Measurements from ENCODE around the gene PBX1.
A peak's percentile ranks its signal among the peaks of the same experiment; 100 is the strongest.

PBX1 gene

DNA sequence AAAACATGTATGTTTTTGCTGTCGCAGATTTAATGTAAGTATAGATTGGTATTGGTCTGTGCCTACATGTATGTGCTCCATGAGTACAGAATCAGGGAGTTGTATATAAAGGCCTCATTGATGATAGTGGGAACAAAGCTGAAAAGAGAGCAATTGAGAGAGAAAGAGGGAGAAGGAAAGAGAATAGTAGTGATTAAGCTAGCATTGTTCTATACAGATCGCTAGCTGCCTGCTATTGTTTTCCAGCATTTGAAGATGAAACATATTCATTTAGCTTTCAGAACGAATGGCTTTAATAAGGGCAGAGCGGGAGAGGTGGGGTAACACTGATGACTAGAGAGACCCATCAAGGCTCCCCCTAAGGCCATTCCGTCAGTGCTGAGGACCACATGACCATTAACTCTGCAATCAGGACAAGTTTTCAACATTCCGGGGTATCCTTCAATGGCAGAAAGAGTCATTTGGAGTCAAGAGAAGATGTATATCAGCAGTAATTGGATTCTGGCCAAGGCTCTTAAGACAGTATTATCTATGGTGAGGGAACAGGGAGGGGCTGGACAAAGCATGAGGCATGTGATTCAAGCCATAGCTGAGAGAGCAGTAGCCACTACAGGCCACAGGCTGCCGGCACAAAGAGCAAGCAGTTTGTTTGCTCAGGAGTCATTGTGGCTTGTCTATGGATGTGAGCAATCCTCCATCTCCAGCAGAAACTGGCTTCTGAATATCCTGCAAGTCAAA is 176.5 kb downstream of the PBX1 start:
- no peak overlapping the region for H3K4me3 ChIP-seq (replicated peaks; ENCODE audit: low read depth, low read length)
- TF ChIP-seq, protein P1, sequence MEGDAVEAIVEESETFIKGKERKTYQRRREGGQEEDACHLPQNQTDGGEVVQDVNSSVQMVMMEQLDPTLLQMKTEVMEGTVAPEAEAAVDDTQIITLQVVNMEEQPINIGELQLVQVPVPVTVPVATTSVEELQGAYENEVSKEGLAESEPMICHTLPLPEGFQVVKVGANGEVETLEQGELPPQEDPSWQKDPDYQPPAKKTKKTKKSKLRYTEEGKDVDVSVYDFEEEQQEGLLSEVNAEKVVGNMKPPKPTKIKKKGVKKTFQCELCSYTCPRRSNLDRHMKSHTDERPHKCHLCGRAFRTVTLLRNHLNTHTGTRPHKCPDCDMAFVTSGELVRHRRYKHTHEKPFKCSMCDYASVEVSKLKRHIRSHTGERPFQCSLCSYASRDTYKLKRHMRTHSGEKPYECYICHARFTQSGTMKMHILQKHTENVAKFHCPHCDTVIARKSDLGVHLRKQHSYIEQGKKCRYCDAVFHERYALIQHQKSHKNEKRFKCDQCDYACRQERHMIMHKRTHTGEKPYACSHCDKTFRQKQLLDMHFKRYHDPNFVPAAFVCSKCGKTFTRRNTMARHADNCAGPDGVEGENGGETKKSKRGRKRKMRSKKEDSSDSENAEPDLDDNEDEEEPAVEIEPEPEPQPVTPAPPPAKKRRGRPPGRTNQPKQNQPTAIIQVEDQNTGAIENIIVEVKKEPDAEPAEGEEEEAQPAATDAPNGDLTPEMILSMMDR (IDR thresholded peaks at IDR 0.05; ENCODE audit: low read length, missing control alignments), result no peak
- peak; percentile 40 for DNase-seq (ENCODE audit: low read depth)

DNA sequence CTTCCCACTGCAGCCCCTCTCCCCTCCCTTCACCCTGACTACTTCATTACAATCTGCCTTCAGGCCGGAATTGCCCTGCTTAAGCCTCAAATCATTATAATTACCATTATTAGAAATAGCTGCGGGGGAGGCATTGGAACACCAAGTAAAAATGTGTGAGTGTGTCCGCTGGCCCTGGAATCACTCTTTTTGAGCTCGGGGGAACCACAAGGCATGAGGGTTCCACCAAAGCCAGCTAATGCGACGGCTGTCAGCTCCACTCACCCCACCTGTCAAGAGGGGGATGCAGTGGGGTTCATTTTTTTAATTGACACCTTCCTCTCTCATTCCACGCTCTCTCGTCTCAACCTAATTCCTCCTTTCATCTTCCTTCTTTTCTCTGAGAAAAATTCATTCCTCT is 177.2 kb downstream of the PBX1 start:
- H3K4me3 ChIP-seq (replicated peaks; ENCODE audit: low read depth, low read length), result no peak overlapping the region
- DNase-seq (ENCODE audit: low read depth), result no peak
- TF ChIP-seq, protein P1 (IDR thresholded peaks at IDR 0.05; ENCODE audit: low read length, missing control alignments), result no peak

DNA sequence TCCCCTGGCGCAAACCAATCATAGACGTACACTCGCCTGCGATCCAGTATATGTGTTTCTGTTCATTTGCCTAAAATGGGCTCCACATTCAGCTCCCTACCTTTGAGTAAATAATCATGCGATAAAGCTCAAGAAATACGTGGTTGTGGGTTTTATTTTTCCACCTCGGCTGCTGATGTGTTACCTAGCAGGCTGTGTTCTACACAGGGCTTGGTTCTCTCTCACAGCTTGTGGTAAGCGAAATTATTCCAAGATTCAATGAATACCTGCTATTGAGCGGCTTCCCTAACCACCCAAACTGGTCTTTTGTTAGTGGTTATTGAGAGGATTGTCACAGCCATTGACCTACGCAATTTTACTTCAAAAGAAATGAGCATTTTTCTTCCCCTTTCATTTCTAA is 180.2 kb downstream of the PBX1 start:
- TF ChIP-seq, protein P1 (IDR thresholded peaks at IDR 0.05; ENCODE audit: low read length, missing control alignments), result no peak
- DNase-seq (ENCODE audit: low read depth), result no peak
- H3K4me3 ChIP-seq (replicated peaks; ENCODE audit: low read depth, low read length), result no peak overlapping the region

DNA sequence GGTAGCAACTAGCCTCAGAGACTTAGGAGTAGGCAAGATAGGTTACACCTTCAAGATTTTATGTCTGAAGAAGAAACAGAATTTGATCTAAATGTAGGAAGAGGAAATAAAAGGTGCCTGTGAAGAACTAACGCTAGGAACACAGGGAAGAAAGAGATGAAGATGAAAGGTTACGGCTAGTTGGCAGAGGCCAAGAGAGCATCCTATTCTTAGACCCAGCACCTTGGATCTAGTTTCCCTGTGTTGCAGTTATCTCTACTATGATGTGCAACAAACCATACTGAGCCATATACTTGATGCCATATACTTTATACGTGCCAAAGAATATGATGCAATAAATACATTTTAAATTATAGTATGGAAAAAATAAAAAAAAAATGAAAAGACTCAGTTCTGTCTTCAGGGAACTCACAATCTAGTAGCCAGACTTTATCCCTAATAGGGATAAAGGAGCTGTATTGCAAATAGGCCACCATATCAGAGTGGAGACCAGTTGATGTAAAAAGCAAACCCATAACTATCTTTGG is 181.1 kb downstream of the PBX1 start:
- TF ChIP-seq, protein P1 (IDR thresholded peaks at IDR 0.05; ENCODE audit: low read length, missing control alignments), result no peak
- H3K4me3 ChIP-seq (replicated peaks; ENCODE audit: low read depth, low read length), result no peak overlapping the region
- no peak for DNase-seq (ENCODE audit: low read depth)

DNA sequence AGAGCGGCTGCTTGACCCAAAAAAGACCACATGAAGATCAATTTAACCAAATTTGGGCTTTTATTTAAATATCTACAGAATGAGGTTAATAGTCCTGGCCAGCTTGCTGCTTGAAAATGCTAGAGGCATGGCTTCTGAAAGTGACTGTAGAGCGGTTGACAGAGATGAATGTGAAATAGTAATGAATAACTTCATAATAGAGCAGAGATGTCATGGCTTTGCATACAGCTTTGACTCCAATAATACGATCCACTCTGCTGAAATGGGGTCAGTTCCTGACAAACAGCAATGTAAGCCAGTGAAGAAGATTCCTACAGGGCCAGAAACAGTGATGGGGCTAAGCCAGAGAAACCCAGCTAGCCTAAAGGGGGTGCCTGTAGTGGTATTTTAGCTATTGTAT is 183.8 kb downstream of the PBX1 start:
- no peak for DNase-seq (ENCODE audit: low read depth)
- H3K4me3 ChIP-seq (replicated peaks; ENCODE audit: low read depth, low read length), result no peak overlapping the region
- TF ChIP-seq, protein P1 (IDR thresholded peaks at IDR 0.05; ENCODE audit: low read length, missing control alignments), result no peak

DNA sequence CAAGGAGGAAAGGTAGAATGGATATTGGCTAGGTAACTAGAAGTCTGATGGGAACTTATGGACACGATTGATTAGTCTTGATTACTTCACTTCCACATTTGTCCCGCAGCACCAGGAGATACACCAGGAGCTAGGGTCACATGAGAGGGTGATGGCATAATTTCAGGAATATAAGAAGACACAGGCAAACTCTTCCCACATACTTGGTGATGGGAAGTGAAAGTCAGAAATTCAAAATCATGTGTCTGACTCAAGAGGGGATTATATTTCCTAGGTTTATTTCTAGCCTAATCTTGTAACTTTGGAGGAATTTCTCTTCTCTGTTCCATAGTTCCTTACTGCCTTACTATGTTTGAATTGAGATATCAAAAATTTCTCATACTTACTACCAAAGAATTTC is 185.0 kb downstream of the PBX1 start:
- no peak overlapping the region for H3K4me3 ChIP-seq (replicated peaks; ENCODE audit: low read depth, low read length)
- TF ChIP-seq, protein P1 (IDR thresholded peaks at IDR 0.05; ENCODE audit: low read length, missing control alignments), result no peak
- no peak for DNase-seq (ENCODE audit: low read depth)

DNA sequence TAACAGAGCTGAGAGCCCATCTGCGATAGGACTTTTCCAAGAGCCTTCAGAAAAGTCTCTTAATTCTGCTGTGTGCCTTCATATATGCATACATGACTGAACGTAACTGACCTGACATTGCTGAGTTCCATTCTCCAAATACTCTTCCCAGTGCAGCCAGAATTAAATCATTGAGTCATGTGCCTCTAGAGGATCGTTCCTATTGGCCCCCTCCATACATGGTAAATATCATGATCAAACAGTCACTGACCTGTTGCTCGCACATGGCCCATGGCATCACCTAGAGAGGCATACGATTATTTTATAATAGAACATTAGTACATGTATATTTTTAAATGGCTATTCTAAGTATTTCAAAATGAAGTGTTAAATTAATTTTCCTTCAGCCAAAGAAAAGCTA is 186.8 kb downstream of the PBX1 start:
- DNase-seq (ENCODE audit: low read depth), result no peak
- no peak overlapping the region for H3K4me3 ChIP-seq (replicated peaks; ENCODE audit: low read depth, low read length)
- TF ChIP-seq, protein P1 (IDR thresholded peaks at IDR 0.05; ENCODE audit: low read length, missing control alignments), result no peak
